Measurements from ENCODE around the gene IMPACT. TPM values are rescaled to one million over a fixed set of nuclear protein-coding genes. Genes with fewer than 3 reads are reported as not detected.

The IMPACT gene
- total RNA-seq, 1 experiment from 2014 or later = 48.8 TPM

DNA sequence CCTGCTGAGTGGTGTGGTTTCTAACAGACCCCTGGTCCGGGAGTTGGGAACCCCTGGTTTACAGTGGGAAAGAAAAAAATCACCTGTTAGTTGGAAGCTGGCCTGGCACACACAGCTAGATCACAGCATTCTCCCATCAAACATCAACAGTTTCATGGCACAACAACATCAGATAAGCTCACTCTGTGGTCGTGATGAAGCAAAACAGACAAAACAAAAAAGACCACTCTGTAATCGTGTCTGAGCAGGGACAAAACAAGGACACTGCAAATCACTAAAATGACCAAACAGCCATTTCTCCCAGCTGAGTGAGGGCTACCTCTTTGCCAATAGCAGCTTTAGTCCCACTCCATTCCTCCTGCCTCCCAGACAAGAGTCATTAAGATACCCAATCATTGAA, 9.0 kb upstream of the IMPACT start:
- ChIA-PET POLR2A (interaction anchor here (0.7 kb wide), 1 partner anchor 37 kb away, joined by 10 read pairs; no protein-coding TSS in a partner anchor), CTCF (interaction anchor here (0.8 to 1.7 kb wide), 3 partner anchors 11 to 72 kb away, joined by 3 to 4 read pairs (median 3); no protein-coding TSS in a partner anchor)
- Mint-ChIP-seq H3K27ac (no peak overlapping the region), H3K4me1 (peaks cover 12% of the 10 kb centered on the region), H3K4me3 (no peak overlapping the region), H3K27me3 (ENCODE audit: low read depth) (peaks cover 2% of the 10 kb centered on the region; the same call in 1 of the 2 replicates), H3K36me3 (no peaks in the 10 kb centered on the region), H3K9me3 (no peaks in the 10 kb centered on the region)
- DNase-seq (ENCODE audit: low spot score) = no peak
- TF ChIP-seq, protein P1, sequence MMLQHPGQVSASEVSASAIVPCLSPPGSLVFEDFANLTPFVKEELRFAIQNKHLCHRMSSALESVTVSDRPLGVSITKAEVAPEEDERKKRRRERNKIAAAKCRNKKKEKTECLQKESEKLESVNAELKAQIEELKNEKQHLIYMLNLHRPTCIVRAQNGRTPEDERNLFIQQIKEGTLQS (CRISPR knock-in tag; conservative IDR thresholded peaks at IDR 0.05) = no peak
- no peak for TF ChIP-seq GABPB1 (CRISPR knock-in tag; IDR thresholded peaks at IDR 0.05)
- TF ChIP-seq CREM (CRISPR knock-in tag; IDR thresholded peaks at IDR 0.05) = no peak
- no peak for ATAC-seq

DNA sequence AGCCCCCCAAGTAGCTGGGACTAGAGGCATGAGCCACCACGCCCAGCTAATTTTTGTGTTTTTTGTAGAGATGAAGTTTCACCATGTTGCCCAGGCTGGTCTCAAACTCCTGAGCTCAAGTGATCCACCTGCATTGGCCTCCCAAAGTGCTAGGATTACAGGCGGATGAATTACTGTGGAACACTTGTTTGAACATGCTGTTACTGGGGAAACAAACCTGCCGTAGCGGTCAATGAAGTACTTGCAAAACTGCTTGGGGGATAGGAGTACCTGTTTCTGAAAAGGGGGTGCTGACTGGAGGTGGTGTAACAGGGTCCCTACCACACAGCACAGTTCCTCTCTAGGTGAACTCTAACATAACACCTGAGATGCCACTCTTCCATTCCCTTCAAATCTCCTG, 5.9 kb upstream of the IMPACT start:
- TF ChIP-seq SMAD3 (CRISPR knock-in tag; IDR thresholded peaks at IDR 0.05; ENCODE audit: borderline replicate concordance) = no peak
- no peak for TF ChIP-seq ESRRA (CRISPR knock-in tag; IDR thresholded peaks at IDR 0.05; ENCODE audit: borderline replicate concordance)
- no peak for TF ChIP-seq FOXK1 (CRISPR knock-in tag; IDR thresholded peaks at IDR 0.05)
- TF ChIP-seq CREM (CRISPR knock-in tag; IDR thresholded peaks at IDR 0.05) = no peak
- no peak for TF ChIP-seq ATF1 (CRISPR knock-in tag; IDR thresholded peaks at IDR 0.05)
- no peak for TF ChIP-seq ZNF232 (CRISPR knock-in tag; IDR thresholded peaks at IDR 0.05)
- no peak for TF ChIP-seq GABPB1 (CRISPR knock-in tag; IDR thresholded peaks at IDR 0.05)
- no peak for TF ChIP-seq FOXJ3 (CRISPR knock-in tag; IDR thresholded peaks at IDR 0.05; ENCODE audit: borderline replicate concordance)
- TF ChIP-seq ZNF532 (CRISPR knock-in tag; IDR thresholded peaks at IDR 0.05; ENCODE audit: borderline replicate concordance) = no peak
- TF ChIP-seq RELA (CRISPR knock-in tag; IDR thresholded peaks at IDR 0.05; ENCODE audit: borderline replicate concordance) = no peak
- TF ChIP-seq PREB (CRISPR knock-in tag; IDR thresholded peaks at IDR 0.05; ENCODE audit: borderline replicate concordance) = no peak
- no peak for TF ChIP-seq FOXP1 (CRISPR knock-in tag; IDR thresholded peaks at IDR 0.05; ENCODE audit: borderline replicate concordance)
- TF ChIP-seq, protein P2, sequence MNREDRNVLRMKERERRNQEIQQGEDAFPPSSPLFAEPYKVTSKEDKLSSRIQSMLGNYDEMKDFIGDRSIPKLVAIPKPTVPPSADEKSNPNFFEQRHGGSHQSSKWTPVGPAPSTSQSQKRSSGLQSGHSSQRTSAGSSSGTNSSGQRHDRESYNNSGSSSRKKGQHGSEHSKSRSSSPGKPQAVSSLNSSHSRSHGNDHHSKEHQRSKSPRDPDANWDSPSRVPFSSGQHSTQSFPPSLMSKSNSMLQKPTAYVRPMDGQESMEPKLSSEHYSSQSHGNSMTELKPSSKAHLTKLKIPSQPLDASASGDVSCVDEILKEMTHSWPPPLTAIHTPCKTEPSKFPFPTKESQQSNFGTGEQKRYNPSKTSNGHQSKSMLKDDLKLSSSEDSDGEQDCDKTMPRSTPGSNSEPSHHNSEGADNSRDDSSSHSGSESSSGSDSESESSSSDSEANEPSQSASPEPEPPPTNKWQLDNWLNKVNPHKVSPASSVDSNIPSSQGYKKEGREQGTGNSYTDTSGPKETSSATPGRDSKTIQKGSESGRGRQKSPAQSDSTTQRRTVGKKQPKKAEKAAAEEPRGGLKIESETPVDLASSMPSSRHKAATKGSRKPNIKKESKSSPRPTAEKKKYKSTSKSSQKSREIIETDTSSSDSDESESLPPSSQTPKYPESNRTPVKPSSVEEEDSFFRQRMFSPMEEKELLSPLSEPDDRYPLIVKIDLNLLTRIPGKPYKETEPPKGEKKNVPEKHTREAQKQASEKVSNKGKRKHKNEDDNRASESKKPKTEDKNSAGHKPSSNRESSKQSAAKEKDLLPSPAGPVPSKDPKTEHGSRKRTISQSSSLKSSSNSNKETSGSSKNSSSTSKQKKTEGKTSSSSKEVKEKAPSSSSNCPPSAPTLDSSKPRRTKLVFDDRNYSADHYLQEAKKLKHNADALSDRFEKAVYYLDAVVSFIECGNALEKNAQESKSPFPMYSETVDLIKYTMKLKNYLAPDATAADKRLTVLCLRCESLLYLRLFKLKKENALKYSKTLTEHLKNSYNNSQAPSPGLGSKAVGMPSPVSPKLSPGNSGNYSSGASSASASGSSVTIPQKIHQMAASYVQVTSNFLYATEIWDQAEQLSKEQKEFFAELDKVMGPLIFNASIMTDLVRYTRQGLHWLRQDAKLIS (CRISPR knock-in tag; IDR thresholded peaks at IDR 0.05; ENCODE audit: borderline replicate concordance) = no peak
- TF ChIP-seq, protein P3, sequence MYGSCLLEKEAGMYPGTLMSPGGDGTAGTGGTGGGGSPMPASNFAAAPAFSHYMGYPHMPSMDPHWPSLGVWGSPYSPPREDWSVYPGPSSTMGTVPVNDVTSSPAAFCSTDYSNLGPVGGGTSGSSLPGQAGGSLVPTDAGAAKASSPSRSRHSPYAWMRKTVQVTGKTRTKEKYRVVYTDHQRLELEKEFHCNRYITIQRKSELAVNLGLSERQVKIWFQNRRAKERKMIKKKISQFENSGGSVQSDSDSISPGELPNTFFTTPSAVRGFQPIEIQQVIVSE (CRISPR knock-in tag; IDR thresholded peaks at IDR 0.05; ENCODE audit: borderline replicate concordance) = no peak
- no peak for TF ChIP-seq ZNF396 (CRISPR knock-in tag; IDR thresholded peaks at IDR 0.05; ENCODE audit: borderline replicate concordance)
- TF ChIP-seq SOX15 (CRISPR knock-in tag; IDR thresholded peaks at IDR 0.05) = no peak
- TF ChIP-seq, protein P4, sequence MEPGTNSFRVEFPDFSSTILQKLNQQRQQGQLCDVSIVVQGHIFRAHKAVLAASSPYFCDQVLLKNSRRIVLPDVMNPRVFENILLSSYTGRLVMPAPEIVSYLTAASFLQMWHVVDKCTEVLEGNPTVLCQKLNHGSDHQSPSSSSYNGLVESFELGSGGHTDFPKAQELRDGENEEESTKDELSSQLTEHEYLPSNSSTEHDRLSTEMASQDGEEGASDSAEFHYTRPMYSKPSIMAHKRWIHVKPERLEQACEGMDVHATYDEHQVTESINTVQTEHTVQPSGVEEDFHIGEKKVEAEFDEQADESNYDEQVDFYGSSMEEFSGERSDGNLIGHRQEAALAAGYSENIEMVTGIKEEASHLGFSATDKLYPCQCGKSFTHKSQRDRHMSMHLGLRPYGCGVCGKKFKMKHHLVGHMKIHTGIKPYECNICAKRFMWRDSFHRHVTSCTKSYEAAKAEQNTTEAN (CRISPR knock-in tag; IDR thresholded peaks at IDR 0.05) = no peak
- no peaks in the 10 kb centered on the region for H3K36me3 Mint-ChIP-seq
- H3K27ac Mint-ChIP-seq = no peak overlapping the region
- no peaks in the 10 kb centered on the region for H3K9me3 Mint-ChIP-seq
- ATAC-seq (no peak), DNase-seq (ENCODE audit: low spot score) (no peak)
- H3K4me1 Mint-ChIP-seq = peaks cover 5% of the 10 kb centered on the region
- ChIA-PET CTCF (no interaction called here), POLR2A (no interaction called here)
- H3K27me3 Mint-ChIP-seq (ENCODE audit: low read depth) = peaks cover 8% of the 10 kb centered on the region
- no peak overlapping the region for H3K4me3 Mint-ChIP-seq

Data from WTC11 (cell line).